GM19463 (cell line): ENCODE results near the gene MUC21.
"Not testable (repeated sequence)": the region's sequence is repeated elsewhere in the genome, so short reads cannot be mapped to it uniquely, and the experiment has no call there.

Experiments used
- ATAC-seq: cut with Tn5 transposase; IDR thresholded peaks from one replicate; pipeline ENCODE4 v1.9.1; 2021; ENCODE audit warnings: mild to moderate bottlenecking, moderate library complexity; ENCODE audit not compliant: unreplicated experiment

The MUC21 gene

GRCh38 chr6:31005249-31006020 is 21.9 kb downstream of the MUC21 start:
- ATAC-seq = no peak

GRCh38 chr6:31007694-31008093 is 24.2 kb downstream of the MUC21 start:
- ATAC-seq = no peak

- no peak for ATAC-seq
Measured at GRCh38 chr6:31008165-31008564, 24.6 kb downstream of the MUC21 start.

- ATAC-seq = no peak
Measured at GRCh38 chr6:31009731-31010130, 26.2 kb downstream of the MUC21 start.

- ATAC-seq = no peak
Measured at GRCh38 chr6:31010393-31011060, 27.0 kb downstream of the MUC21 start, which contains the start of gene MUC22. Gene MUC22, plus strand, starts transcription at chr6:31010474. Its CDS starts 233 bp downstream, at chr6:31010707.

GRCh38 chr6:31011153-31011552 is 27.6 kb downstream of the MUC21 start:
- no peak for ATAC-seq

GRCh38 chr6:31016659-31017299 is 33.3 kb downstream of the MUC21 start:
- no peak for ATAC-seq

GRCh38 chr6:31017436-31017835 is 33.9 kb downstream of the MUC21 start:
- ATAC-seq = not testable (repeated sequence)

- no peak for ATAC-seq
Measured at GRCh38 chr6:31020057-31020456, 36.5 kb downstream of the MUC21 start.

- ATAC-seq = not testable (repeated sequence)
Measured at GRCh38 chr6:31020631-31021255, 37.2 kb downstream of the MUC21 start.

- not testable (repeated sequence) for ATAC-seq
Measured at GRCh38 chr6:31021705-31022531, 38.4 kb downstream of the MUC21 start.

GRCh38 chr6:31025595-31025994 is 42.1 kb downstream of the MUC21 start:
- ATAC-seq = no peak

GRCh38 chr6:31031095-31031494 is 47.6 kb downstream of the MUC21 start:
- no peak for ATAC-seq

- no peak for ATAC-seq
Measured at GRCh38 chr6:31033075-31033474, 49.6 kb downstream of the MUC21 start.

GRCh38 chr6:31035862-31036497 is 52.5 kb downstream of the MUC21 start:
- no peak for ATAC-seq

GRCh38 chr6:31037169-31037568 is 53.7 kb downstream of the MUC21 start:
- ATAC-seq = no peak

- ATAC-seq = no peak
Measured at GRCh38 chr6:31037682-31038081, 54.2 kb downstream of the MUC21 start.

GRCh38 chr6:31038559-31038958 is 55.0 kb downstream of the MUC21 start:
- no peak for ATAC-seq
